HEK293 (cell line): Measurements from ENCODE around the gene TMCC1.

Source experiments
- CTCF ChIA-PET: fragments of 350-600 bp; formaldehyde crosslinking; extraction: SDS; loops from one replicate; lab custom pipeline; 2021; ENCODE audit warnings: antibody characterized with exemption; lab: Yijun Ruan, JAX
- POLR2A ChIA-PET: fragments of 300-600 bp; formaldehyde crosslinking; extraction: SDS; loops from one replicate; lab custom pipeline; 2020; ENCODE audit warnings: antibody characterized with exemption, inconsistent platforms; lab: Yijun Ruan, JAX
- H3K27ac ChIP-seq: fragments of 200-500 bp; sonication (Bioruptor generic); 2 replicates; pipeline ENCODE4 v1.5.1; 2014; ENCODE audit warnings: low read depth, low read length, control low read depth, inconsistent platforms; ENCODE audit errors: extremely low read depth
- H3K36me3 ChIP-seq, 2 experiments: fragments of 200-500 bp in 1 of 2; sonication (Bioruptor generic) in 1 of 2; 1 replicate in 1 of 2; 2 replicates in 1 of 2; pipeline ENCODE4 v1.5.1; 2014 to 2017; ENCODE audit warnings: inconsistent platforms in 2 of 2, low read length in 2 of 2; ENCODE audit not compliant: control insufficient read depth in 2 of 2, insufficient read depth in 1 of 2
- H3K4me1 ChIP-seq: fragments of 200-500 bp; sonication (Bioruptor generic); 2 replicates; pipeline ENCODE4 v1.5.1; 2014; ENCODE audit warnings: mild to moderate bottlenecking, low read length, inconsistent platforms; ENCODE audit not compliant: control insufficient read depth, insufficient read depth
- H3K4me3 ChIP-seq: 2 replicates; pipeline ENCODE4 v1.5.1; 2011; ENCODE audit warnings: low read depth, mild to moderate bottlenecking, control low read depth, low read length, moderate library complexity
- H3K9me3 ChIP-seq: fragments of 200-500 bp; sonication (Bioruptor generic); 2 replicates; pipeline ENCODE4 v1.5.1; 2014; ENCODE audit warnings: low read depth, low read length, inconsistent platforms; ENCODE audit not compliant: control insufficient read depth, insufficient read depth
- EGR2 ChIP-seq: fragments of 450-650 bp; formaldehyde crosslinking; IDR thresholded peaks from 2 replicates; pipeline ENCODE4 v1.5.1; 2016; ENCODE audit warnings: low read depth, missing biosample characterization, missing genetic modification characterization
- ZFHX2 ChIP-seq: fragments of 450-650 bp; formaldehyde crosslinking; conservative IDR thresholded peaks from 2 replicates; pipeline ENCODE4 v1.5.1; 2016; ENCODE audit warnings: missing biosample characterization, missing genetic modification characterization
- ZNF10 ChIP-seq: fragments of 450-650 bp; formaldehyde crosslinking; IDR thresholded peaks from 2 replicates; pipeline ENCODE4 v1.5.1; 2017; ENCODE audit warnings: missing biosample characterization, missing genetic modification characterization
- ZNF184 ChIP-seq: fragments of 450-650 bp; IDR thresholded peaks from 2 replicates; pipeline ENCODE4 v1.5.1; 2018; ENCODE audit warnings: missing biosample characterization, mild to moderate bottlenecking, missing genetic modification characterization
- ZNF664 ChIP-seq: fragments of 450-650 bp; formaldehyde crosslinking; IDR thresholded peaks from 2 replicates; pipeline ENCODE4 v1.5.1; 2016; ENCODE audit warnings: missing biosample characterization, missing genetic modification characterization
- TF ChIP-seq, protein P1 (sequence below): fragments of 450-650 bp; formaldehyde crosslinking; IDR thresholded peaks from 2 replicates; pipeline ENCODE4 v1.5.1; 2016; ENCODE audit warnings: missing biosample characterization, missing genetic modification characterization
- TF ChIP-seq, protein P2 (sequence below): fragments of 450-650 bp; formaldehyde crosslinking; IDR thresholded peaks from 2 replicates; pipeline ENCODE4 v1.5.1; 2016; ENCODE audit warnings: missing biosample characterization, missing genetic modification characterization
- TF ChIP-seq, protein P3 (sequence below): fragments of 450-650 bp; formaldehyde crosslinking; IDR thresholded peaks from 2 replicates; pipeline ENCODE4 v1.5.1; 2016; ENCODE audit warnings: missing biosample characterization, missing genetic modification characterization
- TF ChIP-seq, protein P4 (sequence below): fragments of 450-650 bp; formaldehyde crosslinking; IDR thresholded peaks from 2 replicates; pipeline ENCODE4; 2016; ENCODE audit warnings: missing biosample characterization, missing genetic modification characterization

TMCC1 gene

DNA sequence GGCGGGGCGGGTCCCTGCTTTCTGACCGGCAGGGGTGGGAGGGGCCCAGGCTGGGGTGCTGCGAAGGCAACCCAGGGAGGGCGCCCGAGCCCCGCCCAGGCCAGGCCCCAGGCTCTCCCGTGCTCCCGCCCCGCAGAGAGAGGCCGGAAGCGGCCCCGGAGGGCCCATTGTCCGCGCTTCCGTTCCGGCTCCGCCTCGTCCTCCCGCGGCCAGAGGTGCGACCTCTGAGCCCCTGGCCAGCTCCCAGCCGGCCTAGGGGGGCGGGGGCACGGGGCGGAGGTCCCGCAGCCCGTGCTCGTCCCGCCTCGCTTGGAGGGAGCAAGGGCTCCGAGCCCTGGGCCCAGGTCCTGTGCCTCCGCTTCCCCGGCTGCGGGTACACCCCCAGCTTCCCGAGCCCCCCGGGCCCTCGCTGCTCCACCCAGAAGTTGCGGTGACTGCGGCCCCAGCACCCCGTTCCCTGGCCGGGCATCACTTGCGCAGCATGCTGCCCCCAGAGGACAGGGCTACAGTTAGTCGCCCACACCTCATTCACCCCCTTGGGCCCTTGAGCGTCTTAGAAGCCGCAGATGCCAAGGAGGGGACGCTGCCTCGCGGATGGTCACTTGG lies 266.7 kb downstream of the TMCC1 start (continued):
- TF ChIP-seq ZNF664 (tag by site-specific recombination) = no peak
- TF ChIP-seq, protein P1, sequence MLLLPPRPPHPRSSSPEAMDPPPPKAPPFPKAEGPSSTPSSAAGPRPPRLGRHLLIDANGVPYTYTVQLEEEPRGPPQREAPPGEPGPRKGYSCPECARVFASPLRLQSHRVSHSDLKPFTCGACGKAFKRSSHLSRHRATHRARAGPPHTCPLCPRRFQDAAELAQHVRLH (tag by site-specific recombination) = no peak
- TF ChIP-seq, protein P2, sequence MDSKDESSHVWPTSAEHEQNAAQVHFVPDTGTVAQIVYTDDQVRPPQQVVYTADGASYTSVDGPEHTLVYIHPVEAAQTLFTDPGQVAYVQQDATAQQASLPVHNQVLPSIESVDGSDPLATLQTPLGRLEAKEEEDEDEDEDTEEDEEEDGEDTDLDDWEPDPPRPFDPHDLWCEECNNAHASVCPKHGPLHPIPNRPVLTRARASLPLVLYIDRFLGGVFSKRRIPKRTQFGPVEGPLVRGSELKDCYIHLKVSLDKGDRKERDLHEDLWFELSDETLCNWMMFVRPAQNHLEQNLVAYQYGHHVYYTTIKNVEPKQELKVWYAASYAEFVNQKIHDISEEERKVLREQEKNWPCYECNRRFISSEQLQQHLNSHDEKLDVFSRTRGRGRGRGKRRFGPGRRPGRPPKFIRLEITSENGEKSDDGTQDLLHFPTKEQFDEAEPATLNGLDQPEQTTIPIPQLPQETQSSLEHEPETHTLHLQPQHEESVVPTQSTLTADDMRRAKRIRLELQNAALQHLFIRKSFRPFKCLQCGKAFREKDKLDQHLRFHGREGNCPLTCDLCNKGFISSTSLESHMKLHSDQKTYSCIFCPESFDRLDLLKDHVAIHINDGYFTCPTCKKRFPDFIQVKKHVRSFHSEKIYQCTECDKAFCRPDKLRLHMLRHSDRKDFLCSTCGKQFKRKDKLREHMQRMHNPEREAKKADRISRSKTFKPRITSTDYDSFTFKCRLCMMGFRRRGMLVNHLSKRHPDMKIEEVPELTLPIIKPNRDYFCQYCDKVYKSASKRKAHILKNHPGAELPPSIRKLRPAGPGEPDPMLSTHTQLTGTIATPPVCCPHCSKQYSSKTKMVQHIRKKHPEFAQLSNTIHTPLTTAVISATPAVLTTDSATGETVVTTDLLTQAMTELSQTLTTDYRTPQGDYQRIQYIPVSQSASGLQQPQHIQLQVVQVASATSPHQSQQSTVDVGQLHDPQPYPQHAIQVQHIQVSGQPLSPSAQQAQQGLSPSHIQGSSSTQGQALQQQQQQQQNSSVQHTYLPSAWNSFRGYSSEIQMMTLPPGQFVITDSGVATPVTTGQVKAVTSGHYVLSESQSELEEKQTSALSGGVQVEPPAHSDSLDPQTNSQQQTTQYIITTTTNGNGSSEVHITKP (tag by site-specific recombination) = no peak

DNA sequence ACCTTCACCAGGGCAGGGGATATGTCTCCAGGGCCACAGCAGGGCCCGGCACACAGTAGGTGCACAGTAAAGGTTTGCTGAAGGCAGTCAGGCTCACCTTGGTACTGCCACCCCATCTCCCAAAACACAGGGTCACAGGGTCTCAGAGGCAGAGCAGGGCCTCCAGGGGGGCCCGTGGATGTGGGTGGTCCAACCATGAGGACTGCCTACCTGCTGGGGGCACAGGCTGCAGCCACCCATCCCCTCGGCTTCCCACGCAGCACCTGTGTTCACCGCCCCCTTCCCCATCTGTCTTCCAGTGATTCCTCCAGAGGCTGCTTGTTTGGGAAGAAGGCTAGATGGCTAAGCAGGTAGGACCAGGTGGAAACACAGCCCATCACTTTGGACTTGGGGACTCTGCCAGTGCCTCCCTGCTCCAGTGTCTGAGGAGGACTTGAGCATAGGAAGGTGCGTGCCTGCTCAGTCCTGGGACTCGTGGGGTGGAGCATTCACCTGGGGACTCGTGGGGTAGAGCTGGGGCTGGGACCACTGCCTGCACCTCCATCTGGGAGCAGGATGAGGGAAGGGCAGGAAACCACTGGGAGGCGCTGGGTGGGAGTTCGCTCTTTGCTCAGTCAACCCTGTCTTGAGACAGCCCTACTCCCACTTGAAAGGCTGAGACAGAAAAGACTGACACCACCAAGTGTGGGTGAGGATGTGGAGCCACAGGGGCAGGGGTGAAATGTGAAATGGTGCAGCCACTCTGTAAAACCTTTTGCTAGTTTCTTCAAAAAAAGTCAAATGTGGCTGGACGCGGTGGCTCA lies 268.2 kb downstream of the TMCC1 start:
- POLR2A ChIA-PET = interaction anchor here (1.0 kb wide), 1 partner anchor 12 kb away, joined by 3 read pairs; no protein-coding TSS in a partner anchor
- Histone ChIP-seq H3K36me3 (no peaks in the 10 kb centered on the region), H3K9me3 (no peaks in the 10 kb centered on the region), H3K27ac (no peak overlapping the region), H3K4me1 (peaks cover 3% of the 10 kb centered on the region; the same call in 1 of the 2 replicates), H3K4me3 (no peak overlapping the region)
- CTCF ChIA-PET = interaction anchor here (0.8 to 1.1 kb wide), 2 partner anchors 114 to 655 kb away, joined by 3 to 4 read pairs; no protein-coding TSS in a partner anchor
- TF ChIP-seq EGR2 (tag by site-specific recombination) (peak; percentile 57), ZFHX2 (peak; percentile 43), ZNF10 (no peak), ZNF184 (tag by site-specific recombination) (no peak)
- TF ChIP-seq, protein P3, sequence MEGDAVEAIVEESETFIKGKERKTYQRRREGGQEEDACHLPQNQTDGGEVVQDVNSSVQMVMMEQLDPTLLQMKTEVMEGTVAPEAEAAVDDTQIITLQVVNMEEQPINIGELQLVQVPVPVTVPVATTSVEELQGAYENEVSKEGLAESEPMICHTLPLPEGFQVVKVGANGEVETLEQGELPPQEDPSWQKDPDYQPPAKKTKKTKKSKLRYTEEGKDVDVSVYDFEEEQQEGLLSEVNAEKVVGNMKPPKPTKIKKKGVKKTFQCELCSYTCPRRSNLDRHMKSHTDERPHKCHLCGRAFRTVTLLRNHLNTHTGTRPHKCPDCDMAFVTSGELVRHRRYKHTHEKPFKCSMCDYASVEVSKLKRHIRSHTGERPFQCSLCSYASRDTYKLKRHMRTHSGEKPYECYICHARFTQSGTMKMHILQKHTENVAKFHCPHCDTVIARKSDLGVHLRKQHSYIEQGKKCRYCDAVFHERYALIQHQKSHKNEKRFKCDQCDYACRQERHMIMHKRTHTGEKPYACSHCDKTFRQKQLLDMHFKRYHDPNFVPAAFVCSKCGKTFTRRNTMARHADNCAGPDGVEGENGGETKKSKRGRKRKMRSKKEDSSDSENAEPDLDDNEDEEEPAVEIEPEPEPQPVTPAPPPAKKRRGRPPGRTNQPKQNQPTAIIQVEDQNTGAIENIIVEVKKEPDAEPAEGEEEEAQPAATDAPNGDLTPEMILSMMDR (tag by site-specific recombination) = 0 out of 2 replicates have a peak, but pooled peaks have one; percentile 22
- TF ChIP-seq, protein P4, sequence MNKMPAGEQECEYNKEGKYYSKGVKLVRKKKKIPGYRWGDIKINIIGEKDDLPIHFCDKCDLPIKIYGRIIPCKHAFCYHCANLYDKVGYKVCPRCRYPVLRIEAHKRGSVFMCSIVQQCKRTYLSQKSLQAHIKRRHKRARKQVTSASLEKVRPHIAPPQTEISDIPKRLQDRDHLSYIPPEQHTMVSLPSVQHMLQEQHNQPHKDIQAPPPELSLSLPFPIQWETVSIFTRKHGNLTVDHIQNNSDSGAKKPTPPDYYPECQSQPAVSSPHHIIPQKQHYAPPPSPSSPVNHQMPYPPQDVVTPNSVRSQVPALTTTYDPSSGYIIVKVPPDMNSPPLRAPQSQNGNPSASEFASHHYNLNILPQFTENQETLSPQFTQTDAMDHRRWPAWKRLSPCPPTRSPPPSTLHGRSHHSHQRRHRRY (tag by site-specific recombination) = no peak
- TF ChIP-seq, protein P2 (tag by site-specific recombination) = peak; percentile 36; the same call in 1 of the 2 replicates
